Osteocyte (in vitro differentiated cells): ENCODE measurements around the gene FAIM2. TPM values are rescaled to one million over a fixed set of nuclear protein-coding genes. Genes with fewer than 3 reads are reported as not detected.

Experiments
- DNase-seq: peaks from one replicate; pipeline ENCODE4 v3.0.0; 2021; ENCODE audit warnings: mixed read lengths; ENCODE audit not compliant: unreplicated experiment; ENCODE audit errors: extremely low spot score
- H3K27ac Mint-ChIP-seq: one replicate; pipeline ENCODE4 v1.8.0; 2021; ENCODE audit warnings: mild to moderate bottlenecking, mixed read lengths; ENCODE audit not compliant: unreplicated experiment
- H3K27me3 Mint-ChIP-seq: one replicate; pipeline ENCODE4 v1.8.0; 2021; ENCODE audit warnings: mixed read lengths; ENCODE audit not compliant: unreplicated experiment
- H3K36me3 Mint-ChIP-seq: one replicate; pipeline ENCODE4 v1.8.0; 2021; ENCODE audit warnings: mixed read lengths; ENCODE audit not compliant: unreplicated experiment
- H3K4me1 Mint-ChIP-seq: one replicate; pipeline ENCODE4 v1.8.0; 2021; ENCODE audit warnings: mixed read lengths; ENCODE audit not compliant: unreplicated experiment
- H3K4me3 Mint-ChIP-seq: one replicate; pipeline ENCODE4 v1.8.0; 2021; ENCODE audit warnings: mild to moderate bottlenecking, moderate library complexity, mixed read lengths; ENCODE audit not compliant: unreplicated experiment
- H3K9me3 Mint-ChIP-seq: one replicate; pipeline ENCODE4 v1.8.0; 2021; ENCODE audit warnings: mixed read lengths; ENCODE audit not compliant: unreplicated experiment
- CTCF ChIP-seq: fragments of 200-600 bp; sonication (generic); IDR thresholded peaks from 2 replicates; pipeline ENCODE4 v1.5.0; 2021; ENCODE audit warnings: antibody characterized with exemption, mild to moderate bottlenecking, moderate library complexity
- total RNA-seq: library from RNA; stranded (reverse); gene quantifications from 2 replicates; pipeline ENCODE4 v1.2.1, GENCODE V29; 2021

The FAIM2 gene
- total RNA-seq, 1 donor from 2014 or later, result 1.5 TPM

DNA sequence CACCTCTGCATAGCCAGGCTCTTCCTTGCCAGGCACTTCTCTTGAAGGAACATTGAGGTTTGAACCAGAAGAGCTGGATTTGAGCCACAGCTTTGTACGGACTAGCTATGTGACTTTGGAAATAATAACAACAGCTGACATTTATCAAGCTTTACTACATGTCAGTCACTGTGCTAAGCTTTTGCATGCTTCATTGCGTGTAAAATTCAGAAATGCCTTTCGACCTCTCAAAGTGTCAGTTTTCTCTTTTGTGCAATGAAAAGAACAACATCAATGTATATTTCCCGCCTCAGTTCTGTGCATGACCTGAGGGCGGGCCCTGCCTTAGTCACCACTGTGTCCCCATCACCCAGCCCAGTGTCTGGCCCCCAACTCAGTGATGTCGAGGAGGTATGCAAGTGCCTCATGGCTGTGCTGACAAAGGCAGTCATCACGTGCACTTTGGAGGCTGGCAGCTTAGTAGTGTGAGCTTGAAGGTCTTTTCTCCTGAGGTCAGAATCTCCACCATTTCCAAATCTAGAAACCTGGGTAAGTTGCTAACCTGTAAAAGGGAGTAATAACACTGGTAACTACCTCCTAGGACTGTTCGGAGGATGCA lies 28.9 kb upstream of the FAIM2 start:
- Mint-ChIP-seq H3K4me1 (peaks cover 10% of the 10 kb centered on the region), H3K27ac (no peak overlapping the region), H3K4me3 (no peak overlapping the region), H3K36me3 (no peaks in the 10 kb centered on the region), H3K9me3 (peaks cover 8% of the 10 kb centered on the region), H3K27me3 (no peaks in the 10 kb centered on the region)
- DNase-seq, result no peak
- TF ChIP-seq CTCF, result no peak

DNA sequence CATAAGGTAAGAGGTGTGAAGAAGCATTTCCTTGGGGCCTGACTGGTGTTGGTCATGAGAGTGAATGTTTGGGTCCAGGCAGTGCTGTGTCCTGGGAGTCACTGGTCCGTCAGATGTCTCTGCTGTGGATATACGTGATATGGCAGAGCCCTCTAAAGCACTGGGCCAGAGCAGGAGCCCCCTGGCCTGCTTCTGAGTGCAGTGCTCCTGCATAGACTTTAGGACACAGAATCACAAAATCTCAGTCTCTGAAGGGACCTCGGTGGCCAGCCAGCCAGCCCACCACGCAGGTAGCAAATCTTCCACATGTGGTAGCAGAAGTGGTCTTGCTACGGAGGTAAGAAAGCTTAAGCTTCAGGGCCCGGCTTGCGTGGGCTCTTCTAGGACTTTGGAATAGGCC lies 28.3 kb upstream of the FAIM2 start:
- H3K27me3 Mint-ChIP-seq, result no peaks in the 10 kb centered on the region
- no peak for TF ChIP-seq CTCF
- no peak for DNase-seq
- peaks cover 10% of the 10 kb centered on the region for H3K4me1 Mint-ChIP-seq
- H3K9me3 Mint-ChIP-seq, result peaks cover 8% of the 10 kb centered on the region
- no peaks in the 10 kb centered on the region for H3K36me3 Mint-ChIP-seq
- no peak overlapping the region for H3K4me3 Mint-ChIP-seq
- no peak overlapping the region for H3K27ac Mint-ChIP-seq

DNA sequence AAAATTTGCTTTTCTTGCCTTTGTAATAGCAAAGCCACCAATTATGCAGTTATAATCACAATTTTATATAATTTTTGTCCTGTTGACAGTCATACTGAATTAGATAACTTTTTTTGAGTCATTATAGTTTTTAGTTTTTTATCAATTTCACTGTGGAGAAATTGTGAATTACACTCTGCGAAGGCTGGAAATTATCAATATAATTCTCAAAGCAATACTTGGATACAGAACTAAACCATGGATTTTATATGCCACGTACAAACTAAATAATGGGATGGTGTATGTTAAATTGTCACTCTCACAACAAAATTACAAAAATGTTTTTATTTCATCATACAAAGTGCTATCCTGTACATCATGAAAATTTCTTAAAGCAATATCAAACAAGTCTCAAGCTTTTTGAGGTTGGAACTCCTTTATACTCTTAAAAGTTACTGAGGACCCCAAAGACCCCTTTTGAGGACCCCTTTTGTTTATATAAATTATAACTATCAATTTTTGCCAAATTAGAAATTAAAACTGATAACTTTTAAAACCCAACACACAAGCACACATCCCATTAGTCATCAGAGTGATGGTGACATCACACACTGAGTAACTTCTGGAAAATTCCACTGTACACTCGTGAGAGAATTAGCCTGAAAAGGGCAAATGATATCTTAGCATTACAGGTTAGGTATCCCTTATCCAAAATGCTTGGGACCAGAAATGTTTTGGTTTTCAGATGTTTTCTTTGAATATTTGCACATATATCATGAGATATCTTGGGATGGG lies 27.0 kb upstream of the FAIM2 start:
- Mint-ChIP-seq H3K4me1 (peaks cover 10% of the 10 kb centered on the region), H3K27me3 (no peaks in the 10 kb centered on the region), H3K9me3 (peaks cover 8% of the 10 kb centered on the region), H3K4me3 (no peak overlapping the region), H3K27ac (no peak overlapping the region), H3K36me3 (no peaks in the 10 kb centered on the region)
- TF ChIP-seq CTCF, result no peak
- no peak for DNase-seq

DNA sequence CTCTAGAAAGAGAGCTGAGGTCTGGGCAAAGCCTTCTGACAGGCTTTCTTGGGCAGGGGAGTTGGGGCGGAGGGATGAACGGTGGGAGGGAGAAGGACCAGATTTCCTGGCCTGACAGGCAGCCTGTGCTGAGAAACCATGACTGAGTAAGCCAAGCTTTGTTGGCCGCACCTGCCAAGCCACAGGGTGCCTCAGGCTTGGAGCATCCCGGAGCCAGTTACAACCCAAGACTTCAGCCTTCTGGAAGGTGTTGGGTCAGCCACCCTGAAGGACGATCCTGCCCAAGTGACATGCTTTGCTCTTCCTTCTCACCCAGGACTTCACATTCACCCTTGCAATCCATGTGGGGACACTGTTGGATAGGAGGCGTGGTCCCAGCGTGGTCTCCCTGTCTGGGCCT lies 25.9 kb upstream of the FAIM2 start:
- Mint-ChIP-seq H3K4me1 (peaks cover 7% of the 10 kb centered on the region), H3K36me3 (no peaks in the 10 kb centered on the region), H3K9me3 (peaks cover 2% of the 10 kb centered on the region), H3K4me3 (no peak overlapping the region), H3K27ac (no peak overlapping the region), H3K27me3 (no peaks in the 10 kb centered on the region)
- DNase-seq, result no peak
- TF ChIP-seq CTCF, result no peak

GRCh38 chr12:49928471-49928870 lies 24.8 kb upstream of the FAIM2 start:
- peaks cover under 1% of the 10 kb centered on the region for H3K4me1 Mint-ChIP-seq

More at GRCh38 chr12:49928471-49928870, 24.8 kb upstream of the FAIM2 start:
- DNase-seq, result no peak
- H3K36me3 Mint-ChIP-seq, result no peaks in the 10 kb centered on the region
- no peak overlapping the region for H3K4me3 Mint-ChIP-seq
- H3K27ac Mint-ChIP-seq, result no peak overlapping the region
- H3K9me3 Mint-ChIP-seq, result no peaks in the 10 kb centered on the region
- TF ChIP-seq CTCF, result no peak
- no peaks in the 10 kb centered on the region for H3K27me3 Mint-ChIP-seq
